GM12878 (cell line): ENCODE measurements around the gene LIN54.

Source experiments
- BHLHE40 ChIP-seq, 2 experiments: fragments of 450-650 bp in 1 of 2; IDR thresholded peaks; 2 replicates each; pipeline ENCODE4 v1.6.1; 2011 to 2017; ENCODE audit warnings: low read depth in 2 of 2, borderline replicate concordance in 1 of 2, improper control_type of control experiment in 1 of 2, low read length in 1 of 2, mild to moderate bottlenecking in 1 of 2
- CHD1 ChIP-seq: IDR thresholded peaks from 2 replicates; pipeline ENCODE4 v1.6.1; 2012; ENCODE audit warnings: low read depth, low read length, improper control_type of control experiment
- CREB1 ChIP-seq: IDR thresholded peaks from 2 replicates; pipeline ENCODE4 v1.6.1; 2012; ENCODE audit warnings: low read depth, mild to moderate bottlenecking, inconsistent platforms
- CTCF ChIP-seq, 3 experiments: IDR thresholded peaks in 2 of 3; conservative IDR thresholded peaks in 1 of 3; 2 replicates each; pipeline ENCODE4 v1.5.1; 2011; ENCODE audit warnings: low read depth in 3 of 3, low read length in 3 of 3, mild to moderate bottlenecking in 3 of 3, control low read depth in 2 of 3, moderate library complexity in 2 of 3, inconsistent platforms in 1 of 3, mixed read lengths in 1 of 3; ENCODE audit not compliant: control insufficient read depth in 2 of 3, insufficient read depth in 1 of 3; ENCODE audit errors: extremely low read depth in 1 of 3
- PBX3 ChIP-seq: IDR thresholded peaks from 2 replicates; pipeline ENCODE4 v1.6.1; 2011; ENCODE audit warnings: mild to moderate bottlenecking, low read depth, low read length, moderate library complexity; ENCODE audit not compliant: insufficient replicate concordance
- YY1 ChIP-seq: IDR thresholded peaks from 2 replicates; pipeline ENCODE4 v1.6.1; 2011; ENCODE audit warnings: low read depth, mild to moderate bottlenecking, low read length
- ZBTB40 ChIP-seq: fragments of 450-650 bp; IDR thresholded peaks from 2 replicates; pipeline ENCODE4 v1.6.1; 2016; ENCODE audit warnings: mild to moderate bottlenecking, moderate library complexity, borderline replicate concordance

GRCh38 chr4:82896755-82897154 lies 113.9 kb downstream of the LIN54 start:
- TF ChIP-seq CTCF (IDR thresholded peaks at IDR 0.05 in 2 of 3, conservative IDR thresholded peaks at IDR 0.05 in 1 of 3; ENCODE audit: control insufficient read depth in 2 of 3, extremely low read depth in 1 of 3, insufficient read depth in 1 of 3, low read depth in 3 of 3, low read length in 3 of 3) (no peak), PBX3 (no peak), YY1 (no peak), BHLHE40 (IDR thresholded peaks at IDR 0.05; ENCODE audit: borderline replicate concordance in 1 of 2, low read depth in 2 of 2, low read length in 1 of 2) (no peak), CHD1 (no peak), CREB1 (no peak), ZBTB40 (no peak)
